ENCODE data around the gene MAGI2. TPM values are rescaled to one million over a fixed set of nuclear protein-coding genes. Genes with fewer than 3 reads are reported as not detected.

The MAGI2 gene
- polyA plus RNA-seq, 3 donors = 0.03 to 0.11 TPM; not detected in 1

DNA sequence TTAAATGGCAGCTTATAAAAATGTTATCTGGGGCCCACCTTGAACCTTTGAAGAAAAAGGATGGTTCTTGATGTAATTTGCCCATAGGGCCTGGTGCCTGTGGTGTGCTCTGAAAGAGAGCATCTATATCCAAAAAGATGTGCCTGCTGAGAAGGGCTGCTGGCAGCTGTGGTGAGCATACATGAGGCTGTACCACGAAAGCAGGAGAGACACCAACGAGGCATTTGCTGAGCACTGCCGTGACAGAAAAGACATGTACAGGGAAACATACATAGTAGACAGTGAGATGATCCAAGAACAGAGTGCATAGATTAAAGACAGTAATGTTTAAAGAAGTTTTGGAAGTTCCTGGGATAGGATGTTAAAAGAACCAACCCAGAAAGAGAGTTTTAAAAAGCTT is 990.4 kb downstream of the MAGI2 start:
- peaks cover 0 to 2% (median 0%) of the 10 kb centered on the region in 7 donors for H3K9me3 Mint-ChIP-seq
- H3K27me3 Mint-ChIP-seq (ENCODE audit: low read depth in 3 of 3) = no peaks in the 10 kb centered on the region
- H3K4me3 ChIP-seq (replicated peaks in 1 of 3; ENCODE audit: low read depth in 2 of 3, low read length in 3 of 3) = no peak overlapping the region
- H3K36me3 ChIP-seq (replicated peaks in 1 of 2; ENCODE audit: control insufficient read depth in 1 of 2, insufficient read depth in 2 of 2, low read length in 2 of 2) = no peaks in the 10 kb centered on the region
- no peak overlapping the region for H3K9ac ChIP-seq (ENCODE audit: insufficient read depth, low read length, poor library complexity, severe bottlenecking)
- H3K27ac ChIP-seq (ENCODE audit: low read depth in 1 of 2, low read length in 2 of 2) = no peak overlapping the region
- no peaks in the 10 kb centered on the region for H4K20me1 ChIP-seq (ENCODE audit: insufficient read depth, low read length)
- H2AFZ ChIP-seq (ENCODE audit: insufficient read depth, low read depth, low read length, poor library complexity, severe bottlenecking) = no peak overlapping the region
- no peak for DNase-seq
- no peaks in the 10 kb centered on the region for H3K36me3 Mint-ChIP-seq
- H3K9me3 ChIP-seq (replicated peaks in 1 of 2; ENCODE audit: control insufficient read depth in 1 of 2, insufficient read depth in 1 of 2, low read length in 2 of 2) = no peaks in the 10 kb centered on the region
- no peak for TF ChIP-seq CTCF (IDR thresholded peaks at IDR 0.05)
- H3K4me2 ChIP-seq (replicated peaks; ENCODE audit: extremely low read depth, low read length, poor library complexity, severe bottlenecking) = no peak overlapping the region
- H3K4me1 ChIP-seq (ENCODE audit: control insufficient read depth in 1 of 2, insufficient read depth in 2 of 2, low read length in 2 of 2) = no peaks in the 10 kb centered on the region
- H3K27me3 ChIP-seq (ENCODE audit: control insufficient read depth in 2 of 2, insufficient read depth in 2 of 2, low read length in 2 of 2) = no peaks in the 10 kb centered on the region
- 84% methylated on average over 3 of the region's 3 CpGs for WGBS (ENCODE audit: insufficient coverage)
- no peaks in the 10 kb centered on the region for H3K79me2 ChIP-seq (ENCODE audit: insufficient read depth, low read length)
- H3K27ac Mint-ChIP-seq = no peak overlapping the region
- intact Hi-C loops (cut with micrococcal nuclease) = no loop called here
- H3K4me1 Mint-ChIP-seq = no peaks in the 10 kb centered on the region
- H3K4me3 Mint-ChIP-seq = no peak overlapping the region

- H3K9ac ChIP-seq (ENCODE audit: insufficient read depth, low read length, poor library complexity, severe bottlenecking) = no peak overlapping the region
- H3K4me3 Mint-ChIP-seq = no peak overlapping the region
- H3K9me3 Mint-ChIP-seq = peaks cover 0 to 2% (median 0%) of the 10 kb centered on the region in 7 donors
- WGBS (ENCODE audit: insufficient coverage) = 71% methylated on average over 4 of the region's 6 CpGs
- no peaks in the 10 kb centered on the region for H3K36me3 Mint-ChIP-seq
- no peaks in the 10 kb centered on the region for H3K79me2 ChIP-seq (ENCODE audit: insufficient read depth, low read length)
- H3K27me3 Mint-ChIP-seq (ENCODE audit: low read depth in 3 of 3) = no peaks in the 10 kb centered on the region
- H3K4me2 ChIP-seq (replicated peaks; ENCODE audit: extremely low read depth, low read length, poor library complexity, severe bottlenecking) = no peak overlapping the region
- H4K20me1 ChIP-seq (ENCODE audit: insufficient read depth, low read length) = no peaks in the 10 kb centered on the region
- no peak for DNase-seq
- no peaks in the 10 kb centered on the region for H3K9me3 ChIP-seq (replicated peaks in 1 of 2; ENCODE audit: control insufficient read depth in 1 of 2, insufficient read depth in 1 of 2, low read length in 2 of 2)
- no peak for TF ChIP-seq CTCF (IDR thresholded peaks at IDR 0.05)
- H3K27me3 ChIP-seq (ENCODE audit: control insufficient read depth in 2 of 2, insufficient read depth in 2 of 2, low read length in 2 of 2) = no peaks in the 10 kb centered on the region
- no peaks in the 10 kb centered on the region for H3K4me1 ChIP-seq (ENCODE audit: control insufficient read depth in 1 of 2, insufficient read depth in 2 of 2, low read length in 2 of 2)
- no peak overlapping the region for H2AFZ ChIP-seq (ENCODE audit: insufficient read depth, low read depth, low read length, poor library complexity, severe bottlenecking)
- no peaks in the 10 kb centered on the region for H3K36me3 ChIP-seq (replicated peaks in 1 of 2; ENCODE audit: control insufficient read depth in 1 of 2, insufficient read depth in 2 of 2, low read length in 2 of 2)
- H3K27ac Mint-ChIP-seq = peak overlapping the region in 1 of 7 donors; percentile 3
- H3K4me1 Mint-ChIP-seq = no peaks in the 10 kb centered on the region
- intact Hi-C loops (cut with micrococcal nuclease) = no loop called here
- H3K27ac ChIP-seq (ENCODE audit: low read depth in 1 of 2, low read length in 2 of 2) = no peak overlapping the region
- H3K4me3 ChIP-seq (replicated peaks in 1 of 3; ENCODE audit: low read depth in 2 of 3, low read length in 3 of 3) = no peak overlapping the region
Measured at GRCh38 chr7:78450706-78451105, 1002.8 kb downstream of the MAGI2 start.

All from CD14-positive monocyte (primary cell).